ENCODE measurements around the gene SGPL1.

GRCh38 chr10:70917635-70918034, 101.9 kb downstream of the SGPL1 start:
- TF ChIP-seq CTCF (IDR thresholded peaks at IDR 0.05 in 2 of 3, conservative IDR thresholded peaks at IDR 0.05 in 1 of 3; ENCODE audit: borderline replicate concordance in 1 of 3, insufficient read depth in 1 of 3, low read depth in 2 of 3, low read length in 2 of 3) (no peak), YY1 (IDR thresholded peaks at IDR 0.05; ENCODE audit: extremely low read depth, insufficient replicate concordance, low read depth, low read length) (no peak), RAD21 (IDR thresholded peaks at IDR 0.05; ENCODE audit: low read depth) (no peak), POLR2A (IDR thresholded peaks at IDR 0.05; ENCODE audit: borderline replicate concordance, extremely low read depth, insufficient read depth, insufficient read length) (no peak), EZH2phosphoT487 (IDR thresholded peaks at IDR 0.05; ENCODE audit: borderline replicate concordance) (no peak), EZH2 (IDR thresholded peaks at IDR 0.05) (no peak), ZNF274 (IDR thresholded peaks at IDR 0.05; ENCODE audit: low read depth, low read length) (no peak), CEBPB (IDR thresholded peaks at IDR 0.05; ENCODE audit: low read depth) (no peak), REST (IDR thresholded peaks at IDR 0.05; ENCODE audit: low read depth) (no peak), ZFX (IDR thresholded peaks at IDR 0.05) (no peak)

Measured in HCT116 (cell line).